HG02970 (cell line): Measurements from ENCODE around the gene MRI1.
A peak's percentile ranks its signal among the peaks of the same experiment; 100 is the strongest.
"Not testable (repeated sequence)": the region's sequence is repeated elsewhere in the genome, so short reads cannot be mapped to it uniquely, and the experiment has no call there.

Experiments
- ATAC-seq: cut with Tn5 transposase; IDR thresholded peaks from one replicate; pipeline ENCODE4 v1.9.1; 2021; ENCODE audit warnings: mild to moderate bottlenecking, moderate library complexity, moderate number of reproducible peaks; ENCODE audit not compliant: unreplicated experiment, low FRiP score

MRI1 gene

DNA sequence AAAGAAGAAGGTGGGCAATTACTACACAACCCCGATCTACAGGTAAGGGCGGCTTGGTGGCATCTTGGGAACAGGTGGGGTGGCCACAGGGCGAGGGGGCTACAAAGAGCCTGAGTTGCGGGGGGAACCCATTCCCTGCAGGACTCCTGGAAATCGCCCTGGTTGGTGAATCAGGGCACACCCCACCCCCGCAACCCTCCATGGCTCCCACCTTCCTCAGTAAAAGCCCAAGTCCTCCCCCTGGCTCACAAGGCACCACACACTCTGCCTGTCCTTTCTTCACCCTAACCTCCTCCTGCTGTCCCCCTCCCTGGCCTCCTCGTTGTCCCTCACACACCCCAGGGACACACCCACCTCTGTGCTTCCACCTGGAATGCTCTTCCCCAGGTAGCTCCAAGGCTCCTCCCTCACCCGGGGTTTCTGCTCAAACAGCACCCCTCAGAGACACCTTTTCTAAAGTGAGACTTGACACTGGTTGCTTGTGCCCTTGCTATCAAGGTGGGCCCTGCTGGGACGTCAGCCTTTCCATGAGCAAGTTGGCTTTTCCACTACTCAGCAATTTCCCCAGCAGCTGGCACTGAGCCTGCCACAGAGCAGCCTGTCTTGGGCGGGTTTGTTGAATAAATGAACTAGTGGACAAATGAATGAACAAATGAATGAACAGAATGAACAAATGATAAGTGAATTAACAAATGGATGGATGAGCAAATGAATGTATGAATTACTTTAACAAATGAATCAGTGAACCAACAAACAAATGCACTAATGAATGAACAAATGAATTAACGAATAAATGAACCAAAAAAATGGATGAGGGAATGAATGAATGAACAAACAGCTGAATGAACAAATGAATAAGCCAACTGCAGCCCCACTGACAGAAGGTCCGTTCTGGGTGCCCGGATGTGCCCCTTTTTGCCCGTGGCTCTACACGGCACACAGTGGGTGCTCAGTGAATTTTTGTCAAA lies 6.2 kb upstream of the MRI1 start:
- ATAC-seq: no peak

DNA sequence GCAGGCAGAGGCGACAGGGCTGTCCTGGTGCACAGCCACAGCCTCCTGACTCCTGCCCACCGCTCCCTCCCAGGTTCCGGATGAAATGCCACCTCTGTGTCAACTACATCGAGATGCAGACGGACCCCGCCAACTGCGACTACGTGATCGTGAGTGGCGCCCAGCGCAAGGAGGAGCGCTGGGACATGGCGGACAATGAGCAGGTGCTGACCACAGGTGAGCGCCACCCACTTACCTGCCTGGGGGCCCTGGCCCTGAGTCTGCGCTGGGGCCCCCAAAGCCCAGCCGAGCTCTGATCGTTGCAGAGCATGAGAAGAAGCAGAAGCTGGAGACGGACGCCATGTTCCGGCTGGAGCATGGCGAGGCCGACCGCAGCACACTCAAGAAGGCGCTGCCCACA lies 5.5 kb upstream of the MRI1 start:
- ATAC-seq: no peak

DNA sequence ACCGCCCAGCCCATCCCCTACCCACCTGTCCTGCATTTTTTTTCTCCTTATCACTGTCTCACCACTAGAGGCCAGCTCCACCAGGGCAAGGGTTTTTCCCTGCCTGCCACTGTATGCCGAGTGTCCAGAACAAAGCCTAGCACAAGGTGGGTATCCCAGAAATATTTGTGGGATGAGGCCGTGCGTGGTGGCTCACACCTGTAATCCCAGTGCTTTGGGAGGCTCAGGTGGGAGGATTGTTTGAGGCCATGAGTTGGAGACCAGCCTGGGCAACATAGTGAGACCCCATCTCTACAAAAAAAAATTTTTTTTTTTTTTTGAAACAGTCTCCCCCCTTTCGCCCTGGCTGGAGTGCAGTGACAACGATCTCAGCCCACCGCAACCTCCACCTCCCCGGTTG lies 2.9 kb upstream of the MRI1 start:
- no peak for ATAC-seq

DNA sequence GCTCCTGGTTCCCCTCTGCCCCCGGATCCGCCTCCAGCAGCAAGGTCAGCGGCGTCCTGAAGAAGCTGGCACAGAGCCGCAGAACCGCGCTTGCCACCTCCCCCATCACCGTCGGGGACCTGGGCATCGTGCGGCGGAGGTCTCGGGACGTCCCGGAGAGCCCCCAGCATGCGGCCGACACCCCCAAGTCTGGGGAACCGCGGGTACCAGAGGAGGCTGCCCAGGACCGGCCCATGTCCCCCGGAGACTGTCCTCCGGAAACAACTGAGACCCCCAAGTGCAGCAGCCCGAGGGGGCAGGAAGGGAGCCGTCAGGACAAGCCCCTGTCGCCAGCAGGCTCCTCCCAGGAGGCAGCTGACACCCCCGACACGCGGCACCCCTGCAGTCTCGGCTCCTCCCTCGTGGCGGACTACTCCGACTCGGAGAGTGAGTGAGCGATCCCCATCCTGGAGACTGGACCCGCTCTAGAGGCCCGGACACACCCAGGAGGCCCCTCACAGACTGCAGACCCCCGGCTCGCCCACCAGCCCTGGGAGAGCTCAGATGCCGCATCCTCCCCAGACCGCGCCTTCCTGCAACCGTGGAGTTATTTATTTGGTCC lies 1.6 kb upstream of the MRI1 start:
- no peak for ATAC-seq

DNA sequence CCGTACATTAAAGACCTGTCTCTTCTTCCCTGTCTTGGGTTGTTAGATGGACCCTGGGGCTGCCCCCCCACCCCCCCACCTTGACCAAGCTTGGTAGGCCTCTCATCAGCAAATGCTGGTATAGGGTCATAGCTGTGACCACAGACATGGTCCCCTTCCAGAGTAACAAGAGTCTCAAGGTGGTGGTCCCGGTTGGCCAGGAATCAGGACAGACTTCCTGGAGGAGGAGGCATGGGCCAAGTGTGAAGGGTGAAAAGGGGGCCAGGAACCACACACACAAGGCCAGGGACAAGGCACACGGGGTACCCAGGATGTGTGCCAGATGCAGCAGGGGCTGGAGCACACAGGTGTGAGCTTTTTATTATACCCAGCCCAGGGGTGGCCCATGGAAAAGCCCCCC lies 1.1 kb upstream of the MRI1 start:
- ATAC-seq: no peak

DNA sequence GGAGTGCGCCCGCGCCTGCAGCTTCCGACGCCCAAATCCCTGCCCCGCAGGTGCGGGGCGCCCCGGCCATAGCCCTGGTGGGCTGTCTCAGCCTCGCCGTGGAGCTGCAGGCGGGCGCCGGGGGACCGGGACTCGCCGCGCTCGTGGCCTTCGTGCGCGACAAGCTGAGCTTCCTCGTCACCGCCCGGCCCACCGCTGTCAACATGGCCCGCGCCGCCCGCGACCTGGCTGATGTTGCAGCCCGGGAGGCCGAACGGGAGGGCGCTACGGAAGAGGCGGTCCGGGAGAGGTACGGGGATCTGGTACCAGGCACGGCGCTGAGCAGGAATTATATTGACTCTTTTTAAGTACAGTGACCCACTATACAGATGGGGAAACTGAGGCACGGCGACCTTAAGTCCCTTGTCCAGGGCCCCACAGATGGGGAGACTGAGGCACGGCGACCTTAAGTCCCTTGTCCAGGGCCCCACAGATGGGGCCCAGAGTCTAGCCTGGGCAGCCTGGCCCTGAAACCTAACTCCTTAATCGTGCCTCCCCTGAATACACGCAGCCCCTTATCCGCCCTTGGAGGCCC lies 586 bp downstream of the MRI1 start:
- no peak for ATAC-seq

DNA sequence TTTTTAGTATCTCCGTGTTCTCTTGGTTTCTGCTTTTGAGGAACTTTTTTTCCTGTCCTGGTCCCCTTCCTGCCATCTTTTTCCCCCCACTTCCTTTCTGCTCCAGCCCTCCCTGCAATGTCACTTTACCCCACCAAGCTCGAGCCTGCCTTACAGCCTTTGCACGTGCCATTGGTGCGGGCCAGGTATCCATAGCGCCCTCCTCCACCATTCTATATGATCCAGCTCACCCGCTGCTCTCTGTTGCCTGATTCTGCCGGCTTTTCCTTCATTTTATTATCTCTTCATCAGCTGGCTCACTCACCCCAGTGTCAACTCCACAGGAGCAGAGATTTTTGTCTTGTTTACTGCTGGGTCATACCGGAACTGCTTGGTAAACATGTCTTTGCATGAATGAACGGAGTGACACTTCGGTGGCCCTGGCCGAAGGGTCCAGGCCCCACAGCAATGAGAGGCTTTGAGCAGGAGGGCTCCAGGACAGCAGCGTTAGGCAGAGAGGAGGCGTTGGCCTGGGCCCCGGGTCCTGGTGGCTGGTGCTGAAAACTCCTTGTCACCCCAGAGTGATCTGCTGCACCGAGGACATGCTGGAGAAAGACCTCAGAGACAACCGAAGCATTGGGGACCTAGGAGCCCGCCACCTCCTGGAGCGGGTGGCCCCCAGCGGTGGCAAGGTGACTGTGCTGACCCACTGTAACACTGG lies 1.2 kb downstream of the MRI1 start:
- ATAC-seq: no peak

DNA sequence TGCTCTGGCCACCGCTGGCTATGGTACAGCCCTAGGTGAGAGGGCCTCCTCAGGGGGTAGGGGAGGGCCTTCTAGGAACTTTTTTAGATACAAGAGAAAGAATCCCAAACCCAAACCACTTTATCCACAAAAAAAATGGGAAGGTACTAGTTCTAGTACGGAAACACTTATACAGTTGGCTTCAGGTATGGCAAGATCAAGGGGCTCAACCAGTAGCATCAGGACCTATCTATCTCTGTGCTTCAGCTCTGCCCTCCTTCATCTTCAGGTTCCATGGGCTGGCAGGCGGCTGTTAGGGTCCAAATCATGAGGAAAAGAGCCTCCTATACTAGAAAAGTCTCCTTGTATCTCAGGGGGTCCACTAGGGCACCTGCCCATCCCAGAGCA lies 1.8 kb downstream of the MRI1 start:
- ATAC-seq: no peak

DNA sequence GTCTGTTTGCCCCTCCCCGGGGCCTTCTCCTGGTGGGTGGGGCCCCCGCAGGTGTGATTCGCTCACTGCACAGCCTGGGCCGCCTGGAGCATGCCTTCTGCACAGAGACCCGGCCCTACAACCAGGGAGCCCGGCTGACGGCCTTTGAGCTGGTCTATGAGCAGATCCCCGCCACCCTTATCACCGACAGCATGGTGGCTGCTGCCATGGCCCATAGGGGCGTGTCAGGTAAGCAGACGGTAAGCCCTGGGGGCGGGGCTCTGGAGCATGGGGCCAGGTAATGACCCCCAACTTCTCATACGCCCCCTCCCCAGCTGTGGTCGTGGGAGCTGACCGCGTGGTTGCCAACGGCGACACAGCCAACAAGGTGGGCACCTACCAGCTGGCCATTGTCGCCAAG lies 4.2 kb downstream of the MRI1 start:
- ATAC-seq: no peak

DNA sequence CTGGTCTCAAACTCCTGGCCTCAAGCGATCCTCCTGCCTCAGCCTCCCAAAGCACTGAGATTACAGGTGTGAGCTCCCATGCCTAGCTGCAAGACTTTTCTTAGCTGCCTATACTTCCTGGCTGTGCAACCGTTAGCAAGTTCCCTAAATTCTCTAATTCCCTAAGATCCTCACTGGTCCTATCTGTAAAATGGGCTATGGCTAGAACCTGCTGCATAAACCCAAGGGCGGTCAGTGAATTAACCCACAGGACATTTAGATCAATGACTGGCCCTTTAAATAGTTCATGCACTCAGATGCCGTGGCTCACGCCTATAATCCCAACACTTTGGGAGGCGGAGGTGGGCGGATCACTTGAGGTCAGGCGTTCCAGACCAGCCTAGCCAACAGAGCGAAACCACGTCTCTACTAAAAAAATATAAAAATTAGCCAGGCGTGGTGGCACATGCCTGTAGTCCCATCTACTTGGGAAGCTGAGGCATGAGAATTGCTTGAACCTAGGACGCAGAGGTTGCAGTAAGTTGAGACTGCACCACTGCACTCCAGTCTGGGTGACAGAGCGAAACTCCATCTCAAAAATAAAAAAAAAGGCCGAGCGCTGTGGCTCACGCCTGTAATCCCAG lies 5.8 kb downstream of the MRI1 start:
- no peak for ATAC-seq

DNA sequence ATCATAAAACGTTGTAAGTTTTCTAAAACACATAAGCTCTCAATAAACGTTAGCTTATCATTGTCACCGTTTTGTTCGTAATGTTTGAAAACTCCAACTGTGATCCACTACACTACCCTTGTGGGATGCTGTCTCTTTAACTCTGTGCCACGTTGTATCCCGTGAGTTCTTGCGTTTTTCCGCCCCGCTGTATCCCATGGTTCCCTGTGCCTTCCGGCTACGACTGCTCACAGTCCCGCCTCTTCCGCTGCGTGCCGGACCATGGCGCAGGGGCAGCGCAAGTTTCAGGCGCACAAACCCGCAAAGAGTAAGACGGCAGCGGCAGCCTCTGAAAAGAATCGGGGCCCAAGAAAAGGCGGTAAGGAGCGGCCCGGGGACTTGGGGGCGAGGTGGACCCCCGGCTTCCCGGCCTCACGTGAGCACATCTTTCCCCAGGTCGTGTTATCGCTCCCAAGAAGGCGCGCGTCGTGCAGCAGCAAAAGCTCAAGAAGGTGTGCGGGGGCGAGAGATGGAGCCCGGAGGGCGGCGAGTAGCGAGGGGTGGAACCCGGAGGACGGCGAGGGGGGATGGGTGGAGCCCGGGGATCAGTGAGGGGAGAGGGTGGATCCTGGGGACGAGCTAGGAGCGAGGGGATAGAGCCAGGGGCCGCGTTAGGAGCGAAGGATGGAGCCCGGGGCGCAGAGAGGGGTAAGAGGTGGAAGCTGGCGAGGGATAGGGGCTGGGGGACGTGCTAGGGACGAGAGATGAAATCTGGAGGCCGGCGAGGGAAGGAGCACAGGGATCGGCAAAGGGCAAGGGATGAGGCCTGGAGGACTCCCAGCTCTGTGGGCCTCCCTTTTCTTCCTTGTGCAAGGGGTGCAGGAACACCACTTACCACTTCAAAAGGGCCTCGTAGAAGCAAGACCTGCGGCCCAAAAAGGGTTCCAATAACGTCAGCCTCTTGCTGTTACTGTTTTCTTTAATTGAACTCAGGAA lies 10.2 kb downstream of the MRI1 start, which contains the start of gene C19orf53:
TSS of gene C19orf53 (plus strand) at position 240 of the 975 bp plus-strand sequence. CDS start at position 262, 22 bp downstream.
- ATAC-seq: peak; percentile 85

DNA sequence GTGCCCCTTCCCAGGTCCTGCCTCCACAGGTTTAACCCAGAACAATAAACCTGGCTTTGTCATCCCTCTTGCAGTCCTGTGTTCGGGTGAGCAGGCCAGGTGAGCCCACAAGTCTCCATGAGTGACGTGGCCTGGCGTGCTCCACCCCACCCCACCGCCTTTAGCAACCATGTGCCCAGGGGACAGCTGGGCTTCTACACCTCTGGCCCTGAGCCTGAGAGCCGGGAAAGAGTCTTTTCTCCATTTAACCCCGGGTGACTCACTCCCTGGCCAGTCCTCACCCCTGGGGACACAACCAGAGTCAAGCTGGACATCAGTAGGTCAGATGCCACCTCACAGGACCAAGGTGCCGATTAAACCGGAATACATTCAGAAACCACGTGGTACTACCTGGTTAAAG lies 14.1 kb downstream of the MRI1 start:
- no peak for ATAC-seq

DNA sequence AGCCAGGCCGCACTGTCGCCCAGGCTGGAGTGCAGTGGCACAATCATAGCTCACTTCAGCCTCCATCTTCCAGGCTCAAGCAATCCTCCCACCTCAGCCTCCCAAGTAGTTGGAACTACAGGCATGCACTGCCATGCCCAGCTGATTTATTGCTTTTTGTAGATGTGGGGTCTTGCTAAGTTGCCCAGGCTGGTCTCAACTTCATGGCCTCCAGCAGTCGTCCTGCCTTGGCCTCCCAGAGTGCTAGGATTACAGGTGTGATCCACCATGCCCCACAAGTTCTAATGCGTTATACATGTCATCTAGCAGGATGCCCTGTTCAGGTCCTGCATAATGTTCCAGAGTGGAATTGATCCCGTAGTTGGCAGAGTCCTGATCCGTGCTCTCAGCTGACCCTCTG lies 14.5 kb downstream of the MRI1 start:
- ATAC-seq: no peak

DNA sequence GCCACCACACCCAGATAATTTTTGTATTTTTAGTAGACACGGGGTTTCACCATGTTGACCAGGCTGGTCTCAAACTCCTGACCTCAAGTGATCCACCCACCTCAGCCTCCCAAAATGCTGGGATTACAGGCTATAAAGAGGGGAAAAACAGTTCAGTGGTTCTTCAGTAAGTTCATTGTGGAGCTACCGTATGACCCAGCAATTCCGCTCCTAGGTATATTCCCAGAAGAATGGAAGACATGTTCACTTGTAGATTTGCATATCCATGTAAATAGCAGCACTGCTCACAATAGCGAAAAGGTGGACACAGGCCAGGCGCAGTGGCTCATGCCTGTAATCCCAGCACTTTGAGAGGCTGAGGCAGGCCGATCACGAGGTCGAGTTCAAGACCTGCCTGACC lies 15.5 kb downstream of the MRI1 start:
- not testable (repeated sequence) for ATAC-seq

DNA sequence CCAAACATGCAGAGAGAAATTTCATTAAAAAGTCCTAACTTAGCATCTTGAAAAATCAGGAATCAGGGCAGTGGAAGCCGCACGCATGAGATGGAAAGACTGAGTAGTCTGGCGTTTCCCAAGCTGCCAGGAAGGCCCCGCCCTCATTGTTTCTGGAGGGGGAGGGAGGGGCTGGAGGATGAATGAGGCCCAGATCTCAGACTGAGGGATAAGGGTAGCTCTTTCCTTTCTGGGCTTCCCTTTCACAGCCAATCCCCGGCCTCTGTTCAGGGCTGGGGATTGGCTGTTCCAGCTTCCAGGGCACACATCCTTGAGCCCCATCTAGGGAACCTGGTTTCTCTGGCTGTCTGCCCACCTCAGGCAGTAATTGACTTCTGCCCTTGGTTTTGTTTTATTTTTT lies 17.2 kb downstream of the MRI1 start:
- ATAC-seq: no peak

DNA sequence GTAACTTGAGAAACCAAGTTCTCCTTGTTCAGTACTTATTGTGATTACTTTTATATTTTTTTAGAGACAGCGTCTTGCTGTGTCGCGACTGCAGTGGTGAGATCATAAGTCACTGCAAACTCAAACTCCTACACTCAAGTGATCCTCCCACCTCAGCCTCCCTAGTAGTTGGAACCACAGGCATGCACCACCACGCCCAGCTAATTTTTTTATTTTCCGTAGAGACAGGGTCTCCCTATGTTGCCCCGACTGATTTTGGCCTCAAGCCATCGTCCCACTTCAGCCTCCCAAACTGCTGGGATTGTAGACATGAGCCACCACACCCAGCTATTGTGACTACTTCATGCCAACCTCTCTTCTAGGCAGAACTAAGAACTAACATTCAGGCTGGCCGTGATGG lies 18.2 kb downstream of the MRI1 start:
- ATAC-seq: no peak

DNA sequence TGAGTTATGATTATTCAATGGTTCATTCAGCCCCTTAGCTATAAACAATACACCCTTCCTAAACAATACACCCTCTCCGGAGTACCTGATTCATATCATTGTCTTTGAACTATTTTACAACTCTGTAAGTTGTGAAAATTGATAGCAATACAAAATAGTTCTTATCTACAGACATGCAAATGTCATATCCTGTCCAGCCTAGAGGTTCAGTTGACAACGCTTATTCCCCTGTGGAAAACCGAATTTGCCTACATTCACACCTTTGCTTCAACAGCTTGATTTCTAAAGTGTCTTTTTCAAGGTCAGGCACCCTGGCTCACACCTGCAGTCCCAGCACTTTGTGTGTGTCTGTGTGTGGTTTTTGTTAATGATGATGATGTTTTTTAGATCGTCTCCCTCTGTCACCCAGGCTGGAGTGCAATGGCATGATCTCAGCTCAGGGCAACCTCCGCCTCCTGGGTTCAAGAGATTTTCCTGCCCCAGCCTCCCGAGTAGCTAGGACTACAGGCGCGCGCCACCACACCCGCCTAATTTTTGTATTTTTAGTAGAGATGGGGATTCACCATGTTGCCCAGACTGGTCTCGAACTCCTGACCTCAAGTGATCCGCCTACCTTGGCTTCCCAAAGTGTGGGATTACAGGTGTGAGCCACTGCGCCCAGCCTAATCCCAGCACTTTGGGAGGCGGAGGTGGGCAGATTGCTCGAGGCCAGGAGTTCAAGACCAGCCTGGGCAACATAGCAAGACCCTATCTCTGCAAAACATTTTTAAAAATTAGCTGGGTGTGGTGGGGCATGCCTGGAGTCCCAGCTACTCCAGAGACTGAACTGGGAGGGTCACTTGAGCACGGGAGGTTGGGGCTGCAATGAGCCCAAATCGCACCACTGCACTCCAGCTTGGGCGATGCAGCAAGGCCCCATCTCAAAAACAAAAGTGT lies 19.5 kb downstream of the MRI1 start:
- no peak for ATAC-seq

DNA sequence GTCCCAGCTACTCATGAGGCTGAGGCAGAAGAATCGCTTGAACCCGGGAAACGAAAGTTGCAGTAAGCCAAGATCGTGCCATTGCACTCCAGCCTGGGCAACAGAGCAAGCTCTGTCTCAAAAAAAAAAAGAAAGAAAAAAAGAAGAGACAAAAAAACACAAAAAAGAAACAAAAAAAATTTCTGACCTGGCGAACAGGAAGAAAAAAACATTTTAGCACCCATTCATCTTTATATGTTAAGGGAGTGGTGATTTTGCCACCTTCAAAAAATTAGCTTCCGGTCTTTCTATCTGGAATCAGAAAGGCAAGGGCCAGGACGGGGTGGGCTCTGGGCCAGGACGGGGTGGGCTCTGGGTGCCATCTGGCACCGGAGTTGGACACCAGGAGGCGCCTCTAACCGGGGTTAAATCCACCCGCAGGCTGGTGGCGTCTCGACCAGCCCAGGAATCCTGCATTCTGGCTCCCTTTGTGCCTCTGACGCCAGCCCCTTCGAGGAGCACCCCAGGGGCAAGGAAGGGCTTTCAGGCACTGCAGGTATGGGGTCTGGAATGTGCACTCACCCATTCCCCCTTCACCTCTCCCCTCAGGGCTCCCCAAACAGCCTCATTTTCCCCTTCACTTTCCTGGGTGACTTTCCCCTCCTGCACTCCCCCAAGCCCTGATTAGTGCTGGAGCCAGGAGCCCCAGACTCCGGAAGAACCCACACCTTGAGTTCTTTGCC lies 20.6 kb downstream of the MRI1 start:
- ATAC-seq: no peak
